ENCODE data around the gene TSHZ1. TPM values are rescaled to one million over a fixed set of nuclear protein-coding genes. Genes with fewer than 3 reads are reported as not detected.

Gene TSHZ1
- polyA plus RNA-seq, 1 donor from 2014 or later: 1.1 TPM

DNA sequence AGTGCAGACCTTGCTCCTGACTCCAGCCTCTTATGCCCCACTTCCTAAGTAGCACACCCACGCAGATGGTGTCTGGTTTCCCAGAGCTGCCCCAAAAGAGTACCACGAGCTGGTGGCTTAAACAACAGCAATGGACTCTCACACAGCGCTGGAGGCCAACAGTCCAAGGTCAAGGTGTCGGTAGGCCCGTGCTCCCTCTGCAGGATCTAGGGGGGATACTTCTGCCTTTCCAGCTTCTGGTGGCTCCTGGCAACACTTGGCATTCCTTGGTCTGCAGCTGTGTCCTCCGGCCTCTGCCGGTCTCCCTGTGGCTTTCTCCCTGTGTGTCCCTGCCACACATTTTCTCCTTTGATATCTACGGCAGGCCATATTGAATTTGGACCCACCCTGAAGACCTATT, 99.0 kb downstream of the TSHZ1 start:
- no peak overlapping the region for H3K4me2 ChIP-seq (ENCODE audit: low read length)
- H2AFZ ChIP-seq (ENCODE audit: low read depth, low read length): no peak overlapping the region
- H3K36me3 ChIP-seq (ENCODE audit: insufficient read depth, low read length): no peaks in the 10 kb centered on the region
- H3K27ac ChIP-seq (ENCODE audit: low read length): no peak overlapping the region
- H3F3A ChIP-seq (ENCODE audit: insufficient read depth, low read length, poor library complexity, severe bottlenecking): no peaks in the 10 kb centered on the region
- H3K9ac ChIP-seq (ENCODE audit: low read length): no peak overlapping the region
- TF ChIP-seq SMC3 (conservative IDR thresholded peaks at IDR 0.05; ENCODE audit: poor library complexity) (no peak), POLR2AphosphoS5 (IDR thresholded peaks at IDR 0.05) (no peak), MXI1 (conservative IDR thresholded peaks at IDR 0.05; ENCODE audit: poor library complexity, severe bottlenecking) (no peak), TAF1 (IDR thresholded peaks at IDR 0.05; ENCODE audit: low read depth) (no peak), RAD21 (conservative IDR thresholded peaks at IDR 0.05) (no peak), EZH2 (IDR thresholded peaks at IDR 0.05; ENCODE audit: borderline replicate concordance, insufficient read depth, low read length, poor library complexity, severe bottlenecking) (no peak), EP300 (conservative IDR thresholded peaks at IDR 0.05; ENCODE audit: poor library complexity, severe bottlenecking) (no peak)
- TF ChIP-seq, protein P1, sequence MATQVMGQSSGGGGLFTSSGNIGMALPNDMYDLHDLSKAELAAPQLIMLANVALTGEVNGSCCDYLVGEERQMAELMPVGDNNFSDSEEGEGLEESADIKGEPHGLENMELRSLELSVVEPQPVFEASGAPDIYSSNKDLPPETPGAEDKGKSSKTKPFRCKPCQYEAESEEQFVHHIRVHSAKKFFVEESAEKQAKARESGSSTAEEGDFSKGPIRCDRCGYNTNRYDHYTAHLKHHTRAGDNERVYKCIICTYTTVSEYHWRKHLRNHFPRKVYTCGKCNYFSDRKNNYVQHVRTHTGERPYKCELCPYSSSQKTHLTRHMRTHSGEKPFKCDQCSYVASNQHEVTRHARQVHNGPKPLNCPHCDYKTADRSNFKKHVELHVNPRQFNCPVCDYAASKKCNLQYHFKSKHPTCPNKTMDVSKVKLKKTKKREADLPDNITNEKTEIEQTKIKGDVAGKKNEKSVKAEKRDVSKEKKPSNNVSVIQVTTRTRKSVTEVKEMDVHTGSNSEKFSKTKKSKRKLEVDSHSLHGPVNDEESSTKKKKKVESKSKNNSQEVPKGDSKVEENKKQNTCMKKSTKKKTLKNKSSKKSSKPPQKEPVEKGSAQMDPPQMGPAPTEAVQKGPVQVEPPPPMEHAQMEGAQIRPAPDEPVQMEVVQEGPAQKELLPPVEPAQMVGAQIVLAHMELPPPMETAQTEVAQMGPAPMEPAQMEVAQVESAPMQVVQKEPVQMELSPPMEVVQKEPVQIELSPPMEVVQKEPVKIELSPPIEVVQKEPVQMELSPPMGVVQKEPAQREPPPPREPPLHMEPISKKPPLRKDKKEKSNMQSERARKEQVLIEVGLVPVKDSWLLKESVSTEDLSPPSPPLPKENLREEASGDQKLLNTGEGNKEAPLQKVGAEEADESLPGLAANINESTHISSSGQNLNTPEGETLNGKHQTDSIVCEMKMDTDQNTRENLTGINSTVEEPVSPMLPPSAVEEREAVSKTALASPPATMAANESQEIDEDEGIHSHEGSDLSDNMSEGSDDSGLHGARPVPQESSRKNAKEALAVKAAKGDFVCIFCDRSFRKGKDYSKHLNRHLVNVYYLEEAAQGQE (IDR thresholded peaks at IDR 0.05; ENCODE audit: borderline replicate concordance): no peak
- TF ChIP-seq, protein P2, sequence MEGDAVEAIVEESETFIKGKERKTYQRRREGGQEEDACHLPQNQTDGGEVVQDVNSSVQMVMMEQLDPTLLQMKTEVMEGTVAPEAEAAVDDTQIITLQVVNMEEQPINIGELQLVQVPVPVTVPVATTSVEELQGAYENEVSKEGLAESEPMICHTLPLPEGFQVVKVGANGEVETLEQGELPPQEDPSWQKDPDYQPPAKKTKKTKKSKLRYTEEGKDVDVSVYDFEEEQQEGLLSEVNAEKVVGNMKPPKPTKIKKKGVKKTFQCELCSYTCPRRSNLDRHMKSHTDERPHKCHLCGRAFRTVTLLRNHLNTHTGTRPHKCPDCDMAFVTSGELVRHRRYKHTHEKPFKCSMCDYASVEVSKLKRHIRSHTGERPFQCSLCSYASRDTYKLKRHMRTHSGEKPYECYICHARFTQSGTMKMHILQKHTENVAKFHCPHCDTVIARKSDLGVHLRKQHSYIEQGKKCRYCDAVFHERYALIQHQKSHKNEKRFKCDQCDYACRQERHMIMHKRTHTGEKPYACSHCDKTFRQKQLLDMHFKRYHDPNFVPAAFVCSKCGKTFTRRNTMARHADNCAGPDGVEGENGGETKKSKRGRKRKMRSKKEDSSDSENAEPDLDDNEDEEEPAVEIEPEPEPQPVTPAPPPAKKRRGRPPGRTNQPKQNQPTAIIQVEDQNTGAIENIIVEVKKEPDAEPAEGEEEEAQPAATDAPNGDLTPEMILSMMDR (IDR thresholded peaks at IDR 0.05; ENCODE audit: poor library complexity, severe bottlenecking): no peak
- no peaks in the 10 kb centered on the region for H3K79me2 ChIP-seq (replicated peaks; ENCODE audit: insufficient read depth, low read length)
- no peak overlapping the region for H3K4me3 ChIP-seq (ENCODE audit: low read length)
- no peaks in the 10 kb centered on the region for H3K27me3 ChIP-seq (ENCODE audit: insufficient read depth, low read depth, low read length)
- no peaks in the 10 kb centered on the region for H4K20me1 ChIP-seq (ENCODE audit: insufficient read depth)
- H3K9me2 ChIP-seq (ENCODE audit: insufficient read depth, low read length): no peaks in the 10 kb centered on the region
- no peaks in the 10 kb centered on the region for H3K9me3 ChIP-seq (ENCODE audit: low read length)

DNA sequence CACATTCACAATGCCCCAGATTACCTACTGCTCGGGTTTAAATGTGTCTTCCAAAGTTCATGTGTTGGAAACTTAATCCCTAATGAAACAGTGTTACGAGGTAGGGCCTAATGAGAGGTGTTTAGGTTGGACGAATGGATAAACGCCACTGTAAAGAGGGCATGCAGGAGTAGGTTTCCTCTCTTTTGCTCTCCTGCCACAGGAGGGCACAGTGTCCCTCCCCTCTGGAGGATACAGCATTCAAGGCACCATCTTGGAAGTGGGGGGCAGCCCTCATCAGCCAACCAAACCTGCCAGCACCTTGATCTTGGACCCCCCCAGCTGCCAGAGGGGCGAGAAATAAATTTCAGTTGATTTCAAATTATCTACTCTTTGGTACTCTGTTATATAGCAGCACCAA, 103.5 kb downstream of the TSHZ1 start:
- H3K27ac ChIP-seq (ENCODE audit: low read length): no peak overlapping the region
- H3K4me2 ChIP-seq (ENCODE audit: low read length): no peak overlapping the region
- no peaks in the 10 kb centered on the region for H3K9me2 ChIP-seq (ENCODE audit: insufficient read depth, low read length)
- no peak overlapping the region for H3K4me3 ChIP-seq (ENCODE audit: low read length)
- no peaks in the 10 kb centered on the region for H3K79me2 ChIP-seq (replicated peaks; ENCODE audit: insufficient read depth, low read length)
- no peaks in the 10 kb centered on the region for H3K36me3 ChIP-seq (ENCODE audit: insufficient read depth, low read length)
- H3K9me3 ChIP-seq (ENCODE audit: low read length): no peaks in the 10 kb centered on the region
- no peaks in the 10 kb centered on the region for H4K20me1 ChIP-seq (ENCODE audit: insufficient read depth)
- no peak overlapping the region for H2AFZ ChIP-seq (ENCODE audit: low read depth, low read length)
- no peaks in the 10 kb centered on the region for H3K27me3 ChIP-seq (ENCODE audit: insufficient read depth, low read depth, low read length)
- H3F3A ChIP-seq (ENCODE audit: insufficient read depth, low read length, poor library complexity, severe bottlenecking): no peaks in the 10 kb centered on the region
- TF ChIP-seq EZH2 (IDR thresholded peaks at IDR 0.05; ENCODE audit: borderline replicate concordance, insufficient read depth, low read length, poor library complexity, severe bottlenecking): no peak
- TF ChIP-seq EP300 (conservative IDR thresholded peaks at IDR 0.05; ENCODE audit: poor library complexity, severe bottlenecking): no peak
- no peak for TF ChIP-seq MXI1 (conservative IDR thresholded peaks at IDR 0.05; ENCODE audit: poor library complexity, severe bottlenecking)
- TF ChIP-seq TAF1 (IDR thresholded peaks at IDR 0.05; ENCODE audit: low read depth): no peak
- no peak for TF ChIP-seq RAD21 (conservative IDR thresholded peaks at IDR 0.05)
- no peak for TF ChIP-seq SMC3 (conservative IDR thresholded peaks at IDR 0.05; ENCODE audit: poor library complexity)
- TF ChIP-seq POLR2AphosphoS5 (IDR thresholded peaks at IDR 0.05): no peak
- TF ChIP-seq, protein P2 (IDR thresholded peaks at IDR 0.05; ENCODE audit: poor library complexity, severe bottlenecking): no peak
- TF ChIP-seq, protein P1 (IDR thresholded peaks at IDR 0.05; ENCODE audit: borderline replicate concordance): no peak
- no peak overlapping the region for H3K9ac ChIP-seq (ENCODE audit: low read length)

All from neural cell (in vitro differentiated cells).